HEK293 (cell line): ENCODE results near the gene POM121L2.

Experiments used
- IKZF3 ChIP-seq: fragments of 450-650 bp; IDR thresholded peaks from 2 replicates; pipeline ENCODE4 v1.5.0; 2018; ENCODE audit warnings: missing biosample characterization, mild to moderate bottlenecking, missing genetic modification characterization, moderate library complexity
- MYNN ChIP-seq: fragments of 450-650 bp; formaldehyde crosslinking; IDR thresholded peaks from 2 replicates; pipeline ENCODE4 v1.5.1; 2016; ENCODE audit warnings: missing biosample characterization, missing genetic modification characterization, borderline replicate concordance
- SALL2 ChIP-seq: fragments of 450-650 bp; formaldehyde crosslinking; IDR thresholded peaks from 2 replicates; pipeline ENCODE4 v1.5.0; 2017; ENCODE audit warnings: missing biosample characterization, mild to moderate bottlenecking, missing genetic modification characterization, borderline replicate concordance
- SCRT1 ChIP-seq: fragments of 450-650 bp; formaldehyde crosslinking; IDR thresholded peaks from 2 replicates; pipeline ENCODE4 v1.5.1; 2016; ENCODE audit warnings: missing biosample characterization, missing genetic modification characterization, borderline replicate concordance
- ZBTB21 ChIP-seq: fragments of 450-650 bp; formaldehyde crosslinking; IDR thresholded peaks from 2 replicates; pipeline ENCODE4 v1.5.1; 2017; ENCODE audit warnings: missing biosample characterization, missing genetic modification characterization
- ZFP41 ChIP-seq: fragments of 450-650 bp; formaldehyde crosslinking; IDR thresholded peaks from 2 replicates; pipeline ENCODE4 v1.5.1; 2016; ENCODE audit warnings: missing biosample characterization, missing genetic modification characterization, borderline replicate concordance
- ZNF155 ChIP-seq: fragments of 450-650 bp; formaldehyde crosslinking; IDR thresholded peaks from 2 replicates; pipeline ENCODE4 v1.5.1; 2016; ENCODE audit warnings: missing biosample characterization, missing genetic modification characterization
- ZNF16 ChIP-seq: fragments of 450-650 bp; formaldehyde crosslinking; IDR thresholded peaks from 2 replicates; pipeline ENCODE4 v1.5.1; 2016; ENCODE audit warnings: low read depth, missing biosample characterization, missing genetic modification characterization
- ZNF184 ChIP-seq: fragments of 450-650 bp; IDR thresholded peaks from 2 replicates; pipeline ENCODE4 v1.5.1; 2018; ENCODE audit warnings: missing biosample characterization, mild to moderate bottlenecking, missing genetic modification characterization
- ZNF354C ChIP-seq: fragments of 450-650 bp; formaldehyde crosslinking; IDR thresholded peaks from 2 replicates; pipeline ENCODE4 v1.5.1; 2016; ENCODE audit warnings: missing biosample characterization, missing genetic modification characterization, low read depth, borderline replicate concordance
- ZNF423 ChIP-seq: fragments of 450-650 bp; formaldehyde crosslinking; IDR thresholded peaks from 2 replicates; pipeline ENCODE4 v1.5.1; 2016; ENCODE audit warnings: missing biosample characterization, missing genetic modification characterization
- ZNF514 ChIP-seq: fragments of 450-650 bp; formaldehyde crosslinking; IDR thresholded peaks from 2 replicates; pipeline ENCODE4 v1.5.1; 2016; ENCODE audit warnings: missing biosample characterization, missing genetic modification characterization
- ZNF548 ChIP-seq: fragments of 450-650 bp; formaldehyde crosslinking; IDR thresholded peaks from 2 replicates; pipeline ENCODE4 v1.5.1; 2016; ENCODE audit warnings: missing biosample characterization, missing genetic modification characterization
- ZNF549 ChIP-seq: fragments of 450-650 bp; IDR thresholded peaks from 2 replicates; pipeline ENCODE4 v1.5.1; 2018; ENCODE audit warnings: missing biosample characterization, missing genetic modification characterization, mild to moderate bottlenecking, inconsistent platforms, moderate library complexity
- ZNF571 ChIP-seq: fragments of 450-650 bp; formaldehyde crosslinking; IDR thresholded peaks from 2 replicates; pipeline ENCODE4 v1.5.0; 2017; ENCODE audit warnings: missing biosample characterization, missing genetic modification characterization
- ZNF654 ChIP-seq: fragments of 450-650 bp; formaldehyde crosslinking; IDR thresholded peaks from 2 replicates; pipeline ENCODE4 v1.5.1; 2016; ENCODE audit warnings: low read depth, missing biosample characterization, missing genetic modification characterization
- ZNF707 ChIP-seq: fragments of 450-650 bp; formaldehyde crosslinking; IDR thresholded peaks from 2 replicates; pipeline ENCODE4 v1.5.1; 2016; ENCODE audit warnings: missing biosample characterization, missing genetic modification characterization
- ZNF76 ChIP-seq: fragments of 450-650 bp; formaldehyde crosslinking; IDR thresholded peaks from 2 replicates; pipeline ENCODE4; 2016; ENCODE audit warnings: low read depth, missing biosample characterization, missing genetic modification characterization, borderline replicate concordance
- ZNF843 ChIP-seq: fragments of 450-650 bp; formaldehyde crosslinking; IDR thresholded peaks from 2 replicates; pipeline ENCODE4 v1.5.1; 2016; ENCODE audit warnings: missing biosample characterization, missing genetic modification characterization
- TF ChIP-seq, protein P1 (sequence below): fragments of 450-650 bp; IDR thresholded peaks from 2 replicates; pipeline ENCODE4 v1.5.1; 2018; ENCODE audit warnings: missing biosample characterization, missing genetic modification characterization
- TF ChIP-seq, protein P2 (sequence below): IDR thresholded peaks from 2 replicates; pipeline ENCODE4 v1.6.1; 2011; ENCODE audit warnings: mild to moderate bottlenecking, low read depth, low read length, borderline replicate concordance
- TF ChIP-seq, protein P3 (sequence below): fragments of 450-650 bp; formaldehyde crosslinking; IDR thresholded peaks from 2 replicates; pipeline ENCODE4 v1.5.1; 2016; ENCODE audit warnings: missing biosample characterization, missing genetic modification characterization
- TF ChIP-seq, protein P4 (sequence below): fragments of 450-650 bp; formaldehyde crosslinking; IDR thresholded peaks from 2 replicates; pipeline ENCODE4 v1.5.1; 2016; ENCODE audit warnings: missing biosample characterization, missing genetic modification characterization, low read depth
- TF ChIP-seq, protein P5 (sequence below): fragments of 450-650 bp; formaldehyde crosslinking; IDR thresholded peaks from 2 replicates; pipeline ENCODE4 v1.5.1; 2016; ENCODE audit warnings: missing biosample characterization, missing genetic modification characterization
- TF ChIP-seq, protein P6 (sequence below): fragments of 450-650 bp; formaldehyde crosslinking; IDR thresholded peaks from 2 replicates; pipeline ENCODE4 v1.5.1; 2016; ENCODE audit warnings: missing biosample characterization, missing genetic modification characterization

Gene POM121L2

DNA sequence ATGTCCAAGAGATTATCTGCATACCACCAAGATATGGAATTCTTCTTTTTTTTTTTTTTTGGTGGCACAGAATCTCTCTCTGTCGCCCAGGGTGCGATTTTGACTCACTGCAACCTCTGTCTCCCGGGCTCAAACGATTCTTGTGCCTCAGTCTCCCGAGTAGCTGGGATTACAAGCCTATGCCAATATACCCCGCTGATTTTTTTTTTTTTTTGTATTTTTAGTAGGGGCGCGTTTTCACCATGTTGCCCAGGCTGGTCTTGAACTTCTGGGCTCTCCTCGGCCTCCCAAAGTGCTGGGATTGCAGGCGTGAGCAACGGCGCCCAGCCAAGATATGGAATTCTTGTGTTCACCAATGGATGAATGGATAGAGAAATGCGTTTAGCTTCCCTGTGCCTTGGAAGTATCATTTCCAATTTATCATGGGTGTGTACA lies 31.0 kb downstream of the POM121L2 start (continued):
- TF ChIP-seq SCRT1 (tag by site-specific recombination) (no peak), ZNF155 (tag by site-specific recombination) (no peak), ZNF843 (tag by site-specific recombination) (no peak), ZNF707 (tag by site-specific recombination) (no peak), IKZF3 (peak; percentile 88), ZNF423 (tag by site-specific recombination) (no peak), ZBTB21 (tag by site-specific recombination) (no peak), ZNF571 (tag by site-specific recombination) (no peak), SALL2 (no peak), ZNF184 (tag by site-specific recombination) (no peak), ZNF548 (tag by site-specific recombination) (no peak), MYNN (tag by site-specific recombination) (no peak), ZNF16 (tag by site-specific recombination) (no peak), ZFP41 (no peak), ZNF654 (tag by site-specific recombination) (0 out of 2 replicates have a peak, but pooled peaks have one; percentile 8), ZNF76 (no peak), ZNF514 (tag by site-specific recombination) (no peak), ZNF549 (tag by site-specific recombination) (no peak), ZNF354C (no peak)
- TF ChIP-seq, protein P1, sequence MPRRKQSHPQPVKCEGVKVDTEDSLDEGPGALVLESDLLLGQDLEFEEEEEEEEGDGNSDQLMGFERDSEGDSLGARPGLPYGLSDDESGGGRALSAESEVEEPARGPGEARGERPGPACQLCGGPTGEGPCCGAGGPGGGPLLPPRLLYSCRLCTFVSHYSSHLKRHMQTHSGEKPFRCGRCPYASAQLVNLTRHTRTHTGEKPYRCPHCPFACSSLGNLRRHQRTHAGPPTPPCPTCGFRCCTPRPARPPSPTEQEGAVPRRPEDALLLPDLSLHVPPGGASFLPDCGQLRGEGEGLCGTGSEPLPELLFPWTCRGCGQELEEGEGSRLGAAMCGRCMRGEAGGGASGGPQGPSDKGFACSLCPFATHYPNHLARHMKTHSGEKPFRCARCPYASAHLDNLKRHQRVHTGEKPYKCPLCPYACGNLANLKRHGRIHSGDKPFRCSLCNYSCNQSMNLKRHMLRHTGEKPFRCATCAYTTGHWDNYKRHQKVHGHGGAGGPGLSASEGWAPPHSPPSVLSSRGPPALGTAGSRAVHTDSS: no peak
- TF ChIP-seq, protein P2, sequence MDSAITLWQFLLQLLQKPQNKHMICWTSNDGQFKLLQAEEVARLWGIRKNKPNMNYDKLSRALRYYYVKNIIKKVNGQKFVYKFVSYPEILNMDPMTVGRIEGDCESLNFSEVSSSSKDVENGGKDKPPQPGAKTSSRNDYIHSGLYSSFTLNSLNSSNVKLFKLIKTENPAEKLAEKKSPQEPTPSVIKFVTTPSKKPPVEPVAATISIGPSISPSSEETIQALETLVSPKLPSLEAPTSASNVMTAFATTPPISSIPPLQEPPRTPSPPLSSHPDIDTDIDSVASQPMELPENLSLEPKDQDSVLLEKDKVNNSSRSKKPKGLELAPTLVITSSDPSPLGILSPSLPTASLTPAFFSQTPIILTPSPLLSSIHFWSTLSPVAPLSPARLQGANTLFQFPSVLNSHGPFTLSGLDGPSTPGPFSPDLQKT: no peak
- TF ChIP-seq, protein P3, sequence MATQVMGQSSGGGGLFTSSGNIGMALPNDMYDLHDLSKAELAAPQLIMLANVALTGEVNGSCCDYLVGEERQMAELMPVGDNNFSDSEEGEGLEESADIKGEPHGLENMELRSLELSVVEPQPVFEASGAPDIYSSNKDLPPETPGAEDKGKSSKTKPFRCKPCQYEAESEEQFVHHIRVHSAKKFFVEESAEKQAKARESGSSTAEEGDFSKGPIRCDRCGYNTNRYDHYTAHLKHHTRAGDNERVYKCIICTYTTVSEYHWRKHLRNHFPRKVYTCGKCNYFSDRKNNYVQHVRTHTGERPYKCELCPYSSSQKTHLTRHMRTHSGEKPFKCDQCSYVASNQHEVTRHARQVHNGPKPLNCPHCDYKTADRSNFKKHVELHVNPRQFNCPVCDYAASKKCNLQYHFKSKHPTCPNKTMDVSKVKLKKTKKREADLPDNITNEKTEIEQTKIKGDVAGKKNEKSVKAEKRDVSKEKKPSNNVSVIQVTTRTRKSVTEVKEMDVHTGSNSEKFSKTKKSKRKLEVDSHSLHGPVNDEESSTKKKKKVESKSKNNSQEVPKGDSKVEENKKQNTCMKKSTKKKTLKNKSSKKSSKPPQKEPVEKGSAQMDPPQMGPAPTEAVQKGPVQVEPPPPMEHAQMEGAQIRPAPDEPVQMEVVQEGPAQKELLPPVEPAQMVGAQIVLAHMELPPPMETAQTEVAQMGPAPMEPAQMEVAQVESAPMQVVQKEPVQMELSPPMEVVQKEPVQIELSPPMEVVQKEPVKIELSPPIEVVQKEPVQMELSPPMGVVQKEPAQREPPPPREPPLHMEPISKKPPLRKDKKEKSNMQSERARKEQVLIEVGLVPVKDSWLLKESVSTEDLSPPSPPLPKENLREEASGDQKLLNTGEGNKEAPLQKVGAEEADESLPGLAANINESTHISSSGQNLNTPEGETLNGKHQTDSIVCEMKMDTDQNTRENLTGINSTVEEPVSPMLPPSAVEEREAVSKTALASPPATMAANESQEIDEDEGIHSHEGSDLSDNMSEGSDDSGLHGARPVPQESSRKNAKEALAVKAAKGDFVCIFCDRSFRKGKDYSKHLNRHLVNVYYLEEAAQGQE (tag by site-specific recombination): no peak; the same call in 1 of the 2 replicates
- TF ChIP-seq, protein P4, sequence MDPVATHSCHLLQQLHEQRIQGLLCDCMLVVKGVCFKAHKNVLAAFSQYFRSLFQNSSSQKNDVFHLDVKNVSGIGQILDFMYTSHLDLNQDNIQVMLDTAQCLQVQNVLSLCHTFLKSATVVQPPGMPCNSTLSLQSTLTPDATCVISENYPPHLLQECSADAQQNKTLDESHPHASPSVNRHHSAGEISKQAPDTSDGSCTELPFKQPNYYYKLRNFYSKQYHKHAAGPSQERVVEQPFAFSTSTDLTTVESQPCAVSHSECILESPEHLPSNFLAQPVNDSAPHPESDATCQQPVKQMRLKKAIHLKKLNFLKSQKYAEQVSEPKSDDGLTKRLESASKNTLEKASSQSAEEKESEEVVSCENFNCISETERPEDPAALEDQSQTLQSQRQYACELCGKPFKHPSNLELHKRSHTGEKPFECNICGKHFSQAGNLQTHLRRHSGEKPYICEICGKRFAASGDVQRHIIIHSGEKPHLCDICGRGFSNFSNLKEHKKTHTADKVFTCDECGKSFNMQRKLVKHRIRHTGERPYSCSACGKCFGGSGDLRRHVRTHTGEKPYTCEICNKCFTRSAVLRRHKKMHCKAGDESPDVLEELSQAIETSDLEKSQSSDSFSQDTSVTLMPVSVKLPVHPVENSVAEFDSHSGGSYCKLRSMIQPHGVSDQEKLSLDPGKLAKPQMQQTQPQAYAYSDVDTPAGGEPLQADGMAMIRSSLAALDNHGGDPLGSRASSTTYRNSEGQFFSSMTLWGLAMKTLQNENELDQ (tag by site-specific recombination): no peak
- TF ChIP-seq, protein P5, sequence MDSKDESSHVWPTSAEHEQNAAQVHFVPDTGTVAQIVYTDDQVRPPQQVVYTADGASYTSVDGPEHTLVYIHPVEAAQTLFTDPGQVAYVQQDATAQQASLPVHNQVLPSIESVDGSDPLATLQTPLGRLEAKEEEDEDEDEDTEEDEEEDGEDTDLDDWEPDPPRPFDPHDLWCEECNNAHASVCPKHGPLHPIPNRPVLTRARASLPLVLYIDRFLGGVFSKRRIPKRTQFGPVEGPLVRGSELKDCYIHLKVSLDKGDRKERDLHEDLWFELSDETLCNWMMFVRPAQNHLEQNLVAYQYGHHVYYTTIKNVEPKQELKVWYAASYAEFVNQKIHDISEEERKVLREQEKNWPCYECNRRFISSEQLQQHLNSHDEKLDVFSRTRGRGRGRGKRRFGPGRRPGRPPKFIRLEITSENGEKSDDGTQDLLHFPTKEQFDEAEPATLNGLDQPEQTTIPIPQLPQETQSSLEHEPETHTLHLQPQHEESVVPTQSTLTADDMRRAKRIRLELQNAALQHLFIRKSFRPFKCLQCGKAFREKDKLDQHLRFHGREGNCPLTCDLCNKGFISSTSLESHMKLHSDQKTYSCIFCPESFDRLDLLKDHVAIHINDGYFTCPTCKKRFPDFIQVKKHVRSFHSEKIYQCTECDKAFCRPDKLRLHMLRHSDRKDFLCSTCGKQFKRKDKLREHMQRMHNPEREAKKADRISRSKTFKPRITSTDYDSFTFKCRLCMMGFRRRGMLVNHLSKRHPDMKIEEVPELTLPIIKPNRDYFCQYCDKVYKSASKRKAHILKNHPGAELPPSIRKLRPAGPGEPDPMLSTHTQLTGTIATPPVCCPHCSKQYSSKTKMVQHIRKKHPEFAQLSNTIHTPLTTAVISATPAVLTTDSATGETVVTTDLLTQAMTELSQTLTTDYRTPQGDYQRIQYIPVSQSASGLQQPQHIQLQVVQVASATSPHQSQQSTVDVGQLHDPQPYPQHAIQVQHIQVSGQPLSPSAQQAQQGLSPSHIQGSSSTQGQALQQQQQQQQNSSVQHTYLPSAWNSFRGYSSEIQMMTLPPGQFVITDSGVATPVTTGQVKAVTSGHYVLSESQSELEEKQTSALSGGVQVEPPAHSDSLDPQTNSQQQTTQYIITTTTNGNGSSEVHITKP (tag by site-specific recombination): no peak
- TF ChIP-seq, protein P6, sequence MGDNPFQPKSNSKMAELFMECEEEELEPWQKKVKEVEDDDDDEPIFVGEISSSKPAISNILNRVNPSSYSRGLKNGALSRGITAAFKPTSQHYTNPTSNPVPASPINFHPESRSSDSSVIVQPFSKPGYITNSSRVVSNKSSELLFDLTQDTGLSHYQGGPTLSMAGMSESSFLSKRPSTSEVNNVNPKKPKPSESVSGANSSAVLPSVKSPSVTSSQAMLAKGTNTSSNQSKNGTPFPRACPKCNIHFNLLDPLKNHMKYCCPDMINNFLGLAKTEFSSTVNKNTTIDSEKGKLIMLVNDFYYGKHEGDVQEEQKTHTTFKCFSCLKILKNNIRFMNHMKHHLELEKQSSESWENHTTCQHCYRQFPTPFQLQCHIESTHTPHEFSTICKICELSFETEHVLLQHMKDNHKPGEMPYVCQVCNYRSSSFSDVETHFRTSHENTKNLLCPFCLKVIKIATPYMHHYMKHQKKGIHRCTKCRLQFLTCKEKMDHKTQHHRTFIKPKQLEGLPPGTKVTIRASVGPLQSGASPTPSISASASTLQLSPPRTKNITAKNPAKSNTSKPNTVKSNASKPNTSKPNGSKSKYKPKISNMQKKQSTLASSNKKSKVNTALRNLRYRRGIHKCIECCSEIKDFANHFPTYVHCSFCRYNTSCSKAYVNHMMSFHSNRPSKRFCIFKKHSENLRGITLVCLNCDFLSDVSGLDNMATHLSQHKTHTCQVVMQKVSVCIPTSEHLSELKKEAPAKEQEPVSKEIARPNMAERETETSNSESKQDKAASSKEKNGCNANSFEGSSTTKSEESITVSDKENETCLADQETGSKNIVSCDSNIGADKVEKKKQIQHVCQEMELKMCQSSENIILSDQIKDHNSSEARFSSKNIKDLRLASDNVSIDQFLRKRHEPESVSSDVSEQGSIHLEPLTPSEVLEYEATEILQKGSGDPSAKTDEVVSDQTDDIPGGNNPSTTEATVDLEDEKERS (tag by site-specific recombination): no peak
